ENCODE results near the gene EXOC1L. TPM values are rescaled to one million over a fixed set of nuclear protein-coding genes. Genes with fewer than 3 reads are reported as not detected.

Gene EXOC1L
- total RNA-seq, 1 experiment from 2014 or later = not detected

GRCh38 chr4:55820279-55820678 is 689 bp downstream of the EXOC1L start:
- Histone ChIP-seq H3K9me3 (ENCODE audit: control insufficient read depth, insufficient read depth, low read depth, low read length) (no peaks in the 10 kb centered on the region), H3K27ac (ENCODE audit: low read length) (no peak overlapping the region), H3K27me3 (ENCODE audit: control insufficient read depth, insufficient read depth, low read length) (no peaks in the 10 kb centered on the region), H3K4me1 (ENCODE audit: control insufficient read depth, insufficient read depth, low read length) (no peaks in the 10 kb centered on the region), H3K4me3 (ENCODE audit: low read depth in 2 of 2, low read length in 2 of 2) (no peak overlapping the region), H3K36me3 (ENCODE audit: control insufficient read depth, insufficient read depth, low read length) (no peaks in the 10 kb centered on the region)
- BruUV-seq (replicated peaks) = no TSS peak
- DNase-seq (ENCODE audit: low read depth, low spot score) = no peak
- in situ Hi-C loops (cut with HindIII; ENCODE audit: low pct_unique_long_range_greater_than_20kb, low sequenced_read_pairs) = no loop called here
- POLR2A ChIA-PET = no interaction called here
- TF ChIP-seq CTCF (IDR thresholded peaks at IDR 0.05) (no peak), POLR2AphosphoS5 (IDR thresholded peaks at IDR 0.05; ENCODE audit: low read depth, low read length) (no peak), REST (IDR thresholded peaks at IDR 0.05; ENCODE audit: insufficient read depth in 1 of 2, low read depth in 2 of 2, low read length in 1 of 2) (no peak), SIN3A (IDR thresholded peaks at IDR 0.05; ENCODE audit: borderline replicate concordance, insufficient read depth, low read depth, low read length) (no peak), TCF7L2 (IDR thresholded peaks at IDR 0.05; ENCODE audit: low read depth, low read length) (no peak)
- no peak for ATAC-seq
- CTCF ChIA-PET = interaction anchor here (0.7 kb wide), 1 partner anchor 120 kb away, joined by 3 read pairs; no protein-coding TSS in a partner anchor
- intact Hi-C loops (cut with micrococcal nuclease; ENCODE audit: unreplicated experiment) = no loop called here

- TF ChIP-seq SIN3A (IDR thresholded peaks at IDR 0.05; ENCODE audit: borderline replicate concordance, insufficient read depth, low read depth, low read length) = no peak
- TF ChIP-seq REST (IDR thresholded peaks at IDR 0.05; ENCODE audit: insufficient read depth in 1 of 2, low read depth in 2 of 2, low read length in 1 of 2) = no peak
- TF ChIP-seq CTCF (IDR thresholded peaks at IDR 0.05) = no peak
- no peak for TF ChIP-seq POLR2AphosphoS5 (IDR thresholded peaks at IDR 0.05; ENCODE audit: low read depth, low read length)
- no peak for TF ChIP-seq TCF7L2 (IDR thresholded peaks at IDR 0.05; ENCODE audit: low read depth, low read length)
- in situ Hi-C loops (cut with HindIII; ENCODE audit: low pct_unique_long_range_greater_than_20kb, low sequenced_read_pairs) (no loop called here), intact Hi-C loops (cut with micrococcal nuclease; ENCODE audit: unreplicated experiment) (no loop called here)
- H3K27ac ChIP-seq (ENCODE audit: low read length) = no peak overlapping the region
- H3K36me3 ChIP-seq (ENCODE audit: control insufficient read depth, insufficient read depth, low read length) = no peaks in the 10 kb centered on the region
- ChIA-PET CTCF (no interaction called here), POLR2A (no interaction called here)
- no TSS peak for BruUV-seq (replicated peaks)
- ATAC-seq (no peak), DNase-seq (ENCODE audit: low read depth, low spot score) (no peak)
- no peaks in the 10 kb centered on the region for H3K4me1 ChIP-seq (ENCODE audit: control insufficient read depth, insufficient read depth, low read length)
- no peak overlapping the region for H3K4me3 ChIP-seq (ENCODE audit: low read depth in 2 of 2, low read length in 2 of 2)
- no peaks in the 10 kb centered on the region for H3K27me3 ChIP-seq (ENCODE audit: control insufficient read depth, insufficient read depth, low read length)
- no peaks in the 10 kb centered on the region for H3K9me3 ChIP-seq (ENCODE audit: control insufficient read depth, insufficient read depth, low read depth, low read length)
These were observed 2.7 kb downstream of the EXOC1L start for GRCh38 chr4:55822329-55822728.

All from Panc1 (cell line).